ENCODE data around the gene SLC26A2.

Gene SLC26A2

DNA sequence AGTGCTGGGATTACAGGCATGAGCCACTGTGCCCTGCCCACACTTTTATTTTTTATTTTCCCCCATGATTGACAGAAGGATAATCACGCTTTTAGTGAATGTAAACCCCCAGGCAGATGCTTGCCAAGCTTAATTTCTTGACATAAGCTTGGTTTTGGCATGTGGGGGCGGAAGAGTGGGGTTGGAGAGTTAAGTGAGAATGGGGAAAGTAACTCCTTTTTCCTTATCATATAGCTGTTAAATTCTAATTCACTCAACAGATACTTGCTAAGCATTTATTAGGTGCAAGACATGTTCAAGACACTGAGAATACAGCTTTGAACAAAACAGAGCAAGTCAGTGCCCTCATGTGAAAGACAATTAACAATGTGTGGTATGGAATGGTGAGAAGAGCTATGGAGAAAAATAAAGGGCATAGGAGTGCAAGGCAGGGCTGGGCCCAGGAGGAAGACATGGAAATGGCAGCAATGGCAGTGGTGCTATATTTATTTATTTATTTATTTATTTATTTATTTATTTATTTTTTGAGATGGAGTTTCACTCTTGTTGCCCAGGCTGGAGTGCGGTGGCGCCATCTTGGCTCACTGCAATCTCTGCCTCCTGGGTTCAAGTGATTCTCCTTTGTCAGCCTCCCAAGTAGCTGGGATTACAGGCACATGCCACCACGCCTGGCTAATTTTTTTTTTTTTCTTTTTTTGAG is 2.2 kb downstream of the SLC26A2 start (continued):
- TF ChIP-seq ZNF274 (IDR thresholded peaks at IDR 0.05; ENCODE audit: low read length) = no peak
- no peak for TF ChIP-seq ZNF274 (tag by site-specific recombination; IDR thresholded peaks at IDR 0.05; ENCODE audit: borderline replicate concordance)
- TF ChIP-seq ZFP69B (tag by site-specific recombination; IDR thresholded peaks at IDR 0.05) = no peak
- peak; percentile 92 for TF ChIP-seq ZFP37 (tag by site-specific recombination; IDR thresholded peaks at IDR 0.05)
- TF ChIP-seq BCL11B (tag by site-specific recombination; IDR thresholded peaks at IDR 0.05; ENCODE audit: low read depth) = no peak
- TF ChIP-seq ZNF391 (tag by site-specific recombination; IDR thresholded peaks at IDR 0.05; ENCODE audit: borderline replicate concordance, low read depth) = no peak
- TF ChIP-seq ZNF585B (tag by site-specific recombination; IDR thresholded peaks at IDR 0.05) = no peak
- TF ChIP-seq, protein P1, sequence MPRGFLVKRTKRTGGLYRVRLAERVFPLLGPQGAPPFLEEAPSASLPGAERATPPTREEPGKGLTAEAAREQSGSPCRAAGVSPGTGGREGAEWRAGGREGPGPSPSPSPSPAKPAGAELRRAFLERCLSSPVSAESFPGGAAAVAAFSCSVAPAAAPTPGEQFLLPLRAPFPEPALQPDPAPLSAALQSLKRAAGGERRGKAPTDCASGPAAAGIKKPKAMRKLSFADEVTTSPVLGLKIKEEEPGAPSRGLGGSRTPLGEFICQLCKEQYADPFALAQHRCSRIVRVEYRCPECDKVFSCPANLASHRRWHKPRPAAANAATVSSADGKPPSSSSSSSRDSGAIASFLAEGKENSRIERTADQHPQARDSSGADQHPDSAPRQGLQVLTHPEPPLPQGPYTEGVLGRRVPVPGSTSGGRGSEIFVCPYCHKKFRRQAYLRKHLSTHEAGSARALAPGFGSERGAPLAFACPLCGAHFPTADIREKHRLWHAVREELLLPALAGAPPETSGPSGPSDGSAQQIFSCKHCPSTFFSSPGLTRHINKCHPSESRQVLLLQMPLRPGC (tag by site-specific recombination; IDR thresholded peaks at IDR 0.05) = no peak
- no peak for TF ChIP-seq HOXA7 (CRISPR knock-in tag; IDR thresholded peaks at IDR 0.05; ENCODE audit: borderline replicate concordance)
- TF ChIP-seq ZNF548 (tag by site-specific recombination; IDR thresholded peaks at IDR 0.05) = no peak
- peak; percentile 49; the same call in 1 of the 2 replicates for TF ChIP-seq MZF1 (tag by site-specific recombination; IDR thresholded peaks at IDR 0.05; ENCODE audit: borderline replicate concordance)
- TF ChIP-seq, protein P2, sequence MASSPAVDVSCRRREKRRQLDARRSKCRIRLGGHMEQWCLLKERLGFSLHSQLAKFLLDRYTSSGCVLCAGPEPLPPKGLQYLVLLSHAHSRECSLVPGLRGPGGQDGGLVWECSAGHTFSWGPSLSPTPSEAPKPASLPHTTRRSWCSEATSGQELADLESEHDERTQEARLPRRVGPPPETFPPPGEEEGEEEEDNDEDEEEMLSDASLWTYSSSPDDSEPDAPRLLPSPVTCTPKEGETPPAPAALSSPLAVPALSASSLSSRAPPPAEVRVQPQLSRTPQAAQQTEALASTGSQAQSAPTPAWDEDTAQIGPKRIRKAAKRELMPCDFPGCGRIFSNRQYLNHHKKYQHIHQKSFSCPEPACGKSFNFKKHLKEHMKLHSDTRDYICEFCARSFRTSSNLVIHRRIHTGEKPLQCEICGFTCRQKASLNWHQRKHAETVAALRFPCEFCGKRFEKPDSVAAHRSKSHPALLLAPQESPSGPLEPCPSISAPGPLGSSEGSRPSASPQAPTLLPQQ (tag by site-specific recombination; IDR thresholded peaks at IDR 0.05) = no peak
- TF ChIP-seq ZNF214 (tag by site-specific recombination; IDR thresholded peaks at IDR 0.05; ENCODE audit: borderline replicate concordance) = no peak; the same call in 1 of the 2 replicates
- TF ChIP-seq, protein P3, sequence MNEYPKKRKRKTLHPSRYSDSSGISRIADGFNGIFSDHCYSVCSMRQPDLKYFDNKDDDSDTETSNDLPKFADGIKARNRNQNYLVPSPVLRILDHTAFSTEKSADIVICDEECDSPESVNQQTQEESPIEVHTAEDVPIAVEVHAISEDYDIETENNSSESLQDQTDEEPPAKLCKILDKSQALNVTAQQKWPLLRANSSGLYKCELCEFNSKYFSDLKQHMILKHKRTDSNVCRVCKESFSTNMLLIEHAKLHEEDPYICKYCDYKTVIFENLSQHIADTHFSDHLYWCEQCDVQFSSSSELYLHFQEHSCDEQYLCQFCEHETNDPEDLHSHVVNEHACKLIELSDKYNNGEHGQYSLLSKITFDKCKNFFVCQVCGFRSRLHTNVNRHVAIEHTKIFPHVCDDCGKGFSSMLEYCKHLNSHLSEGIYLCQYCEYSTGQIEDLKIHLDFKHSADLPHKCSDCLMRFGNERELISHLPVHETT (tag by site-specific recombination; IDR thresholded peaks at IDR 0.05) = peak; percentile 83
- TF ChIP-seq ZNF623 (tag by site-specific recombination; IDR thresholded peaks at IDR 0.05) = peak; percentile 85
- peak; percentile 45 for TF ChIP-seq ZNF341 (tag by site-specific recombination; IDR thresholded peaks at IDR 0.05; ENCODE audit: low read depth)
- no peak for TF ChIP-seq ZNF624 (tag by site-specific recombination; IDR thresholded peaks at IDR 0.05)
- TF ChIP-seq, protein P4, sequence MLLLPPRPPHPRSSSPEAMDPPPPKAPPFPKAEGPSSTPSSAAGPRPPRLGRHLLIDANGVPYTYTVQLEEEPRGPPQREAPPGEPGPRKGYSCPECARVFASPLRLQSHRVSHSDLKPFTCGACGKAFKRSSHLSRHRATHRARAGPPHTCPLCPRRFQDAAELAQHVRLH (tag by site-specific recombination; IDR thresholded peaks at IDR 0.05) = 0 out of 2 replicates have a peak, but pooled peaks have one; percentile 32
- TF ChIP-seq ZNF549 (tag by site-specific recombination; IDR thresholded peaks at IDR 0.05) = no peak
- TF ChIP-seq, protein P5, sequence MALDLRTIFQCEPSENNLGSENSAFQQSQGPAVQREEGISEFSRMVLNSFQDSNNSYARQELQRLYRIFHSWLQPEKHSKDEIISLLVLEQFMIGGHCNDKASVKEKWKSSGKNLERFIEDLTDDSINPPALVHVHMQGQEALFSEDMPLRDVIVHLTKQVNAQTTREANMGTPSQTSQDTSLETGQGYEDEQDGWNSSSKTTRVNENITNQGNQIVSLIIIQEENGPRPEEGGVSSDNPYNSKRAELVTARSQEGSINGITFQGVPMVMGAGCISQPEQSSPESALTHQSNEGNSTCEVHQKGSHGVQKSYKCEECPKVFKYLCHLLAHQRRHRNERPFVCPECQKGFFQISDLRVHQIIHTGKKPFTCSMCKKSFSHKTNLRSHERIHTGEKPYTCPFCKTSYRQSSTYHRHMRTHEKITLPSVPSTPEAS (tag by site-specific recombination; IDR thresholded peaks at IDR 0.05) = no peak
- TF ChIP-seq, protein P6, sequence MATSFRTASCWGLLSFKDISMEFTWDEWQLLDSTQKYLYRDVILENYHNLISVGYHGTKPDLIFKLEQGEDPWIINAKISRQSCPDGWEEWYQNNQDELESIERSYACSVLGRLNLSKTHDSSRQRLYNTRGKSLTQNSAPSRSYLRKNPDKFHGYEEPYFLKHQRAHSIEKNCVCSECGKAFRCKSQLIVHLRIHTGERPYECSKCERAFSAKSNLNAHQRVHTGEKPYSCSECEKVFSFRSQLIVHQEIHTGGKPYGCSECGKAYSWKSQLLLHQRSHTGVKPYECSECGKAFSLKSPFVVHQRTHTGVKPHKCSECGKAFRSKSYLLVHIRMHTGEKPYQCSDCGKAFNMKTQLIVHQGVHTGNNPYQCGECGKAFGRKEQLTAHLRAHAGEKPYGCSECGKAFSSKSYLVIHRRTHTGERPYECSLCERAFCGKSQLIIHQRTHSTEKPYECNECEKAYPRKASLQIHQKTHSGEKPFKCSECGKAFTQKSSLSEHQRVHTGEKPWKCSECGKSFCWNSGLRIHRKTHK (tag by site-specific recombination; IDR thresholded peaks at IDR 0.05) = no peak
- no peak for TF ChIP-seq ZNF155 (tag by site-specific recombination; IDR thresholded peaks at IDR 0.05)
- TF ChIP-seq ZNF175 (tag by site-specific recombination; IDR thresholded peaks at IDR 0.05) = no peak
- TF ChIP-seq ZBTB8A (tag by site-specific recombination; IDR thresholded peaks at IDR 0.05) = peak; percentile 85
- TF ChIP-seq ZNF600 (tag by site-specific recombination; IDR thresholded peaks at IDR 0.05) = no peak
- TF ChIP-seq ZEB2 (tag by site-specific recombination; IDR thresholded peaks at IDR 0.05) = no peak
- TF ChIP-seq, protein P7, sequence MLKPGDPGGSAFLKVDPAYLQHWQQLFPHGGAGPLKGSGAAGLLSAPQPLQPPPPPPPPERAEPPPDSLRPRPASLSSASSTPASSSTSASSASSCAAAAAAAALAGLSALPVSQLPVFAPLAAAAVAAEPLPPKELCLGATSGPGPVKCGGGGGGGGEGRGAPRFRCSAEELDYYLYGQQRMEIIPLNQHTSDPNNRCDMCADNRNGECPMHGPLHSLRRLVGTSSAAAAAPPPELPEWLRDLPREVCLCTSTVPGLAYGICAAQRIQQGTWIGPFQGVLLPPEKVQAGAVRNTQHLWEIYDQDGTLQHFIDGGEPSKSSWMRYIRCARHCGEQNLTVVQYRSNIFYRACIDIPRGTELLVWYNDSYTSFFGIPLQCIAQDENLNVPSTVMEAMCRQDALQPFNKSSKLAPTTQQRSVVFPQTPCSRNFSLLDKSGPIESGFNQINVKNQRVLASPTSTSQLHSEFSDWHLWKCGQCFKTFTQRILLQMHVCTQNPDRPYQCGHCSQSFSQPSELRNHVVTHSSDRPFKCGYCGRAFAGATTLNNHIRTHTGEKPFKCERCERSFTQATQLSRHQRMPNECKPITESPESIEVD (tag by site-specific recombination; IDR thresholded peaks at IDR 0.05) = no peak
- no peak for TF ChIP-seq ZNF768 (tag by site-specific recombination; IDR thresholded peaks at IDR 0.05)
- TF ChIP-seq KLF1 (tag by site-specific recombination; IDR thresholded peaks at IDR 0.05) = no peak; the same call in 1 of the 2 replicates
- no peak for TF ChIP-seq KLF10 (tag by site-specific recombination; IDR thresholded peaks at IDR 0.05)
- 0 out of 2 replicates have a peak, but pooled peaks have one; percentile 65 for TF ChIP-seq KLF7 (tag by site-specific recombination; IDR thresholded peaks at IDR 0.05; ENCODE audit: borderline replicate concordance)

Data from HEK293 (cell line).